ENCODE results near the gene NACC1. TPM values are rescaled to one million over a fixed set of nuclear protein-coding genes. Genes with fewer than 3 reads are reported as not detected.

NACC1 gene
- total and polyA plus RNA-seq, 2 experiments from 2014 or later, result 11.1 to 35.0 TPM

DNA sequence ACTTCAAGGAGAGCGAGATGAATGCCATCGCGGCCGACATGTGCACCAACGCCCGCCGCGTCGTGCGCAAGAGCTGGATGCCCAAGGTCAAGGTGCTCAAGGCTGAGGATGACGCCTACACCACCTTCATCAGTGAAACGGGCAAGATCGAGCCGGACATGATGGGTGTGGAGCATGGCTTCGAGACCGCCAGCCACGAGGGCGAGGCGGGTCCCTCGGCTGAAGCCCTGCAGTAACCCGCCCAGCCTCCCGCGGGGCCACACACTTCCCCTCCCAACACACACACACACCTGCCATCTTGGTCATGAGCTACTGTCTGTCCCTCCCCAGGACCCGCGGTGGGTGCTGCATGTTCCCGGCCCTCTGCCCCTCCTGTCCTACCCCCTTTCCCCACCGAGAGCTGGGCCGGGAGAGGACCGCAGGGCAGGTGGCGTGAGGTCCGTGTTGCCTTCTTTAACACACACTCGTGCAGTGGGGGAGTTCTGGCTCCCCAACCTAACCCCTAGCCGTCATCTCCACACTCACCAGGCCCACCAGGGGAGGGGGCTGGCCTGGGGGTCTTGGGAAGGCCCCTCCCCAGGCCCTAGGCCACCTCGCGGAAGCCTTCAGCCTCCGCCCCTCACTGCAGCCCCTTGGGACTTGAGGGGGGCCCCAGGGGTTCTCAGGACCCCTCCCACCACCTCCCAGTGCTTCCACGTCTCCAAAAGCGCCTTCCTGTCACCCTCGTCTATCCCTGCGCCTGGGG lies 20.3 kb downstream of the NACC1 start:
- Histone ChIP-seq H3K27me3 (no peaks in the 10 kb centered on the region), H3K4me2 (no peak overlapping the region), H3K79me2 (peaks cover 13% of the 10 kb centered on the region), H3K9me2 (replicated peaks; ENCODE audit: insufficient read depth) (no peaks in the 10 kb centered on the region), H3K9me3 (ENCODE audit: low read depth) (no peaks in the 10 kb centered on the region), H3K27ac (no peak overlapping the region), H3K4me1 (ENCODE audit: insufficient read depth) (no peaks in the 10 kb centered on the region), H3K36me3 (replicated peaks; ENCODE audit: insufficient read depth, low read depth) (no peaks in the 10 kb centered on the region), H3K4me3 (no peak overlapping the region), H4K20me1 (ENCODE audit: insufficient read depth, poor library complexity, severe bottlenecking) (peaks cover 3% of the 10 kb centered on the region), H2AFZ (no peak overlapping the region)
- WGBS (ENCODE audit: low lambda C conversion rate, missing lambda C conversion rate), result 95% methylated on average over 38 of the region's 40 CpGs
- TF ChIP-seq EZH2 (IDR thresholded peaks at IDR 0.05; ENCODE audit: borderline replicate concordance), result no peak
- no peak for TF ChIP-seq EZH2phosphoT487 (IDR thresholded peaks at IDR 0.05; ENCODE audit: low read depth, severe bottlenecking, unreplicated experiment)
- TF ChIP-seq, protein P1, sequence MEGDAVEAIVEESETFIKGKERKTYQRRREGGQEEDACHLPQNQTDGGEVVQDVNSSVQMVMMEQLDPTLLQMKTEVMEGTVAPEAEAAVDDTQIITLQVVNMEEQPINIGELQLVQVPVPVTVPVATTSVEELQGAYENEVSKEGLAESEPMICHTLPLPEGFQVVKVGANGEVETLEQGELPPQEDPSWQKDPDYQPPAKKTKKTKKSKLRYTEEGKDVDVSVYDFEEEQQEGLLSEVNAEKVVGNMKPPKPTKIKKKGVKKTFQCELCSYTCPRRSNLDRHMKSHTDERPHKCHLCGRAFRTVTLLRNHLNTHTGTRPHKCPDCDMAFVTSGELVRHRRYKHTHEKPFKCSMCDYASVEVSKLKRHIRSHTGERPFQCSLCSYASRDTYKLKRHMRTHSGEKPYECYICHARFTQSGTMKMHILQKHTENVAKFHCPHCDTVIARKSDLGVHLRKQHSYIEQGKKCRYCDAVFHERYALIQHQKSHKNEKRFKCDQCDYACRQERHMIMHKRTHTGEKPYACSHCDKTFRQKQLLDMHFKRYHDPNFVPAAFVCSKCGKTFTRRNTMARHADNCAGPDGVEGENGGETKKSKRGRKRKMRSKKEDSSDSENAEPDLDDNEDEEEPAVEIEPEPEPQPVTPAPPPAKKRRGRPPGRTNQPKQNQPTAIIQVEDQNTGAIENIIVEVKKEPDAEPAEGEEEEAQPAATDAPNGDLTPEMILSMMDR (IDR thresholded peaks at IDR 0.05; ENCODE audit: poor library complexity), result no peak
- no peak for DNase-seq (ENCODE audit: low spot score)

DNA sequence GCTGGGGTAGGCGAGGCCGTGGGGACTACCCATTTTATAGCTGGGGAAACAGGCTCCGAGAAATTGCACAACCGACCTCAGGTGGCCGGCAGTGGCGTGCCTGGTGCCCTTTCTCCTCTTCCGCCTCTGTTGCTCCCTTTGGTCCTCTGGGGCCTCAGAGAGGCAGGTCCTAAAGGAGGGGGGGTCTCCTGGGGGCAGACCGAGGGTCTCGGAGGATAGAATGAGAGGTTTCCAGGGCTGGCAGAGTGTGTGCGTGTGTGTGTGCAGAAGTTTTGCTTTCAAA lies 20.8 kb downstream of the NACC1 start:
- H3K4me2 ChIP-seq, result no peak overlapping the region
- no peak overlapping the region for H2AFZ ChIP-seq
- H3K27me3 ChIP-seq, result no peaks in the 10 kb centered on the region
- H3K36me3 ChIP-seq (replicated peaks; ENCODE audit: insufficient read depth, low read depth), result no peaks in the 10 kb centered on the region
- no peaks in the 10 kb centered on the region for H3K9me2 ChIP-seq (replicated peaks; ENCODE audit: insufficient read depth)
- H3K4me1 ChIP-seq (ENCODE audit: insufficient read depth), result no peaks in the 10 kb centered on the region
- H3K4me3 ChIP-seq, result no peak overlapping the region
- H3K9me3 ChIP-seq (ENCODE audit: low read depth), result no peaks in the 10 kb centered on the region
- WGBS (ENCODE audit: low lambda C conversion rate, missing lambda C conversion rate), result 84% methylated on average over 10 of the region's 10 CpGs
- peaks cover 3% of the 10 kb centered on the region for H4K20me1 ChIP-seq (ENCODE audit: insufficient read depth, poor library complexity, severe bottlenecking)
- H3K79me2 ChIP-seq, result peaks cover 8% of the 10 kb centered on the region
- DNase-seq (ENCODE audit: low spot score), result no peak
- H3K27ac ChIP-seq, result no peak overlapping the region
- TF ChIP-seq EZH2 (IDR thresholded peaks at IDR 0.05; ENCODE audit: borderline replicate concordance) (no peak), EZH2phosphoT487 (IDR thresholded peaks at IDR 0.05; ENCODE audit: low read depth, severe bottlenecking, unreplicated experiment) (no peak)
- TF ChIP-seq, protein P1 (IDR thresholded peaks at IDR 0.05; ENCODE audit: poor library complexity), result no peak

- no peaks in the 10 kb centered on the region for H3K79me2 ChIP-seq
- TF ChIP-seq, protein P1 (IDR thresholded peaks at IDR 0.05; ENCODE audit: poor library complexity), result no peak
- TF ChIP-seq EZH2 (IDR thresholded peaks at IDR 0.05; ENCODE audit: borderline replicate concordance) (no peak), EZH2phosphoT487 (IDR thresholded peaks at IDR 0.05; ENCODE audit: low read depth, severe bottlenecking, unreplicated experiment) (no peak)
- no peaks in the 10 kb centered on the region for H3K4me1 ChIP-seq (ENCODE audit: insufficient read depth)
- H3K36me3 ChIP-seq (replicated peaks; ENCODE audit: insufficient read depth, low read depth), result no peaks in the 10 kb centered on the region
- H3K27me3 ChIP-seq, result no peaks in the 10 kb centered on the region
- 88% methylated on average over 8 of the region's 11 CpGs for WGBS (ENCODE audit: low lambda C conversion rate, missing lambda C conversion rate)
- no peak overlapping the region for H2AFZ ChIP-seq
- no peak overlapping the region for H3K4me3 ChIP-seq
- DNase-seq (ENCODE audit: low spot score), result no peak
- no peaks in the 10 kb centered on the region for H4K20me1 ChIP-seq (ENCODE audit: insufficient read depth, poor library complexity, severe bottlenecking)
- no peak overlapping the region for H3K27ac ChIP-seq
- no peaks in the 10 kb centered on the region for H3K9me2 ChIP-seq (replicated peaks; ENCODE audit: insufficient read depth)
- no peaks in the 10 kb centered on the region for H3K9me3 ChIP-seq (ENCODE audit: low read depth)
- no peak overlapping the region for H3K4me2 ChIP-seq
Observed at GRCh38 chr19:13139633-13140311, 21.7 kb downstream of the NACC1 start.

Measured in hepatocyte (in vitro differentiated cells).